IPS-NIHi7 (cell line): ENCODE results near the gene TOR3A.

Experiments used
- DNase-seq: peaks from one replicate; pipeline ENCODE4 v3.0.0; 2012; ENCODE audit warnings: mixed read lengths; ENCODE audit errors: extremely low spot score

The TOR3A gene

DNA sequence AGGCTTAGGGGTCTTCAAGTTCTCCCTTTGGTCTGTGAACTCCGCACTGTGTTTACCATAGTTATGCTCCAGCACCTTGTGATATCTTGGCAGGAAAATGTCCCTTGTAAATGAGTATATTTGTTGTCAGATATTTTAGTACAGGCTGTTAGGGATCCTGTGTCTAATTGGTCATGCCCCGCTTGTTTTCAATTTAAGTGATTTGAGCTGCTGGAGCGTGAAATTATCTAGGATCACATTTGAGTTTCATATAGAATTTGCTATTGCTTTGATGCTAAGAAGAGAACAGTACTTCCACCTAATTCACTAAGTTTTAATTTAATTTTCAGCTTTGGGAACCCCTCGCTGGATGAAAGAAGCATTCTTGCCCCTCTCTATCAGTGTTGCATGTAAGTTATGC is 15.4 kb upstream of the TOR3A start:
- no peak for DNase-seq

DNA sequence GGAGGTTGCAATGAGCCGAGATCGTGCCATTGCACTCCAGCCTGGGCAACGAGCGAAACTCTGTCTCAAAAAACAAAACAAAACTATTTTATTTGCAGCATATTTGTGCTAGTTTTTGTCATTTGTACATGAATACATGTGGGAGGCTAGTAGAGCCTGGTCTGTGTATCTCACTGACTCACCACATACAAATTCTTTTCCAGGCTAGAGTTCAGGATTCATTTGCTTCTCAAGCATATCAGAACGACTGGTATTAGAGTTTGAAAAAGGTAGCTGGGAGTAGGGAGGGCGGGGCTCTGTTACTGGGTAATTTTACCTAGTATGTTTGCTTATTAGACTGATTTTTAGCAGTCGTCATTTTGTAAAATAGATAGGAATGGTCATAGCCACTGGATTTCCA is 4.5 kb upstream of the TOR3A start:
- DNase-seq, result no peak

DNA sequence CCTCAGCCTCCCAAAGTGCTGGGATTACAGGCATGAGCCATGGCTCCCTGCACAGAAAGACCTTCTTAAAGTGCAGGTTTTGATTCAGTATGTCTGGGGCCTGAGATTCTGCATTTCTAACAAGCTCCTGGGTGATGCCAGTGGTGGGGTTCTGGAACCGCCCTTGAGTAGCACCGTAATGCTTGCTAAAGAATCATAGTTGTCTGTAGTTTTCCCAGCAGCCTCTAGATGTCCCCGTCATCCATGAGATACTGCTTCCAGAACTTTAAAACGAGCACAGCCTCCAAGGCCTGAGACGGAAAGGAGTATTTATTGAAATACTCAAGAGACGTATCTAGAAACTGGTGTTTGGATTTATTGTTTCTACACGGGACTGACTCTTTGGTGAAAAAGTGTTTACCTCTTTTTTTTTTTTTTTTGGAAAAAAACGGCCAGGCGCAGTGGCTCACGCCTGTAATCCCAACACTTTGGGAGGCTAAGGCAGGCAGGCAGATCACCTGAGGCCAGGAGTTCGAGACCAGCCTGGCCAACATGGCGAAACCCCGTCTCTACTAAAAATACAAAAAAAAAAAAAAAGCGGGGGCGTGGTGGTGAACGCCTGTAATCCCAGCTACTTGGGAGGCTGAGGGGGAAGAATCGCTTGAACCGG is 2.6 kb upstream of the TOR3A start:
- peak; percentile 69 for DNase-seq

DNA sequence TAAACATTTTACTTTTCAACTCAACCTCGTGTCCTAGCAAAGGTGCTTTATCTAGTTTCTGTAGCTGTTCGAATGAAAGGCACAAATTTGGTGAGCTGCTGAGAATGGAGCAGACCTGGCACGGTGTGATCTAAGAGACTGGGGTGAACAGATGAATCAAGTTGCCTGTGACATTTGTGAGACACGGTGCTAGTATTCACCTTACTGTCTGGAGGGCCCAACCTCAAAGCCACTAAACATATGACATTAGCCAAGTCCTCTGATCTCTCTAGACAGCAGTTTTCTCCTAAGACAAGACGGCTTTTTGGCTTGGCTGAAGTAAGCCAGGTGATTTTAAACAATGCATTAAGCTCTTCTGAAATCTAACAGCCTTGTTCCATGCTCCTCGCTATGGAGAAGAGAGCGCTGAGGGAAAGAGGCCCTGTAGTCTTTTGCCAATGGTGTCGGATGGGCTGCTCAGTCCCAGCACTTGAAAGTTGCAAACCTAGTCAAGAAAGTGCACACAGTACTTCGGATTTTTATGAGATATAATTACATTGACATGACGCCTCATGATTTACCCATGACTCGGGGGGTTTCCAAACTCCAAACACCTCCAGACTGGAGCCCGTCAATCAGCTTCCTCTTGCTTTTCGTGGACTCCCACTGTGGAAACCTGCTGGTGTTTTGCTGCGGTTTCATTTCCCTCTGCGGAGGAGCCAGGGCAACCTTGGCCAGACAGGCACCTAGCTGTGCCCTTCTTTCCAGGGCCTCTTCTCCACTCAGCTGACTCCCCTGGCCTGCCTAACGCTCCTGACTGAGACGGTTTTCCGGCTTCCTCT is 794 bp upstream of the TOR3A start:
- no peak for DNase-seq

DNA sequence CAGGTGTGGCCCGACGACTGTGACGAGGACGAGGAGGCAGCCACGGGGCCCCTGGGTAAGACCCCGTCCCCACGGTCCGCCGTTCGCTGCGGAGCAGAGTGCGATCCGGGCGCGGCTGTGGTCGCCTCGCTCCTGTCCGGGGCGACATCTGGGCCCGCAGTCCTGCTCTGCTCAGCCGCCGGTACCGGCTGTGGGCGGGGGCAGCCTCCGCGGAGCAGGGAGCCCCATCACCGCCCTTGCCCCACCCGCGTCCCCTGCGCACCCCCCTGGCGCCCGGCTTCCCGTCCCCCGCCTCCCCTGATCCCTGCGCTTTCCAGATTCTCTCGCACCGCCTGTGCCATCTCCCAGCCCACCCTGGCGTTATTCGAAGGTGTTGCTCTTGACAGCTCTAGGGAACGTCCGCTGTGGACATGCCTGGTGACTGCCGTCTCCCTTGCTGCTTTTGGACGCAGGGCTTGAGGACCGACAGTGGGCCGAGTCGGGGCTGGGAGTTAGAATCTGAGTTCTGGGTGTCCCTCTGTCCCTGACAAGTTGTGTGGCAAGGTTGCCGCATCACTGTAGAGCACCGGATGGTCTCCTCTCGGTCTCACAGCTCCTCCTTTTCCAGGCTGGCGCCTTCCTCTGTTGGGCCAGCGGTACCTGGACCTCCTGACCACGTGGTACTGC is 596 bp downstream of the TOR3A start:
- peak; percentile 50 for DNase-seq

DNA sequence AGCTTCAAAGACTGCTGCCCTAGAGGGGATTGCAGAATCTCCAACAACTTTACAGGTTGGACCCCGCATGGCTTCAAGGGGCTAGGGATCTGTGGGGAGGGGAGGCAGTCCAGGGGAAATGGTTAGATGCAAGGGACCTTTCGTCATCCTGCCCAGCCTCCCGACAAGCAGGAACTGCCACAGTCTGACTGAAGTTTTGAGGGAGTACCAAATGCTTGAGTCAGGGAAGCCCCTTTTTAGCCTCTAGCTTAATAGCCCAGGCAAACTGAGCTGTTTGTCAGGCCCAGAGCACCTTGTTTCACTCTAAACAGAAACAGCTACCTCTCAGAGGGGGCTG is 1.1 kb downstream of the TOR3A start:
- DNase-seq, result no peak

DNA sequence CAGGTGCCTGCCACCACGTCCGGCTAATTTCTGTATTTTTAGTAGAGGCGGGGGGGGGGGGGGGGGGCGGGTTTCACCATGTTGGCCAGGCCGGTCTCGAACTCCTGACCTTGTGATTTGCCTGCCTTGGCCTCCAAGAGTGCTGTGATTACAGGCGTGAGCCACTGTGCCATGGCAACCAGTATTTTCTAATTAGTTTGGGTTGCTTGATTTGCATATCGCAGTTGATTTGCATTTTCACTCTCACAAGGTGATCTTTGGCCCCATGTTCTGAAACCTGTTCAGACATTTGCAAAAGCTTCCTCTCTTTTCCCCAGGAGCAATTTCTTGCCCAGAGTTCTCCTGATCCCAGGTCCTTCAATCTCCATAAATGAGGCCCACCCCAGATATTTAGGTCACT is 1.7 kb downstream of the TOR3A start:
- DNase-seq, result no peak

DNA sequence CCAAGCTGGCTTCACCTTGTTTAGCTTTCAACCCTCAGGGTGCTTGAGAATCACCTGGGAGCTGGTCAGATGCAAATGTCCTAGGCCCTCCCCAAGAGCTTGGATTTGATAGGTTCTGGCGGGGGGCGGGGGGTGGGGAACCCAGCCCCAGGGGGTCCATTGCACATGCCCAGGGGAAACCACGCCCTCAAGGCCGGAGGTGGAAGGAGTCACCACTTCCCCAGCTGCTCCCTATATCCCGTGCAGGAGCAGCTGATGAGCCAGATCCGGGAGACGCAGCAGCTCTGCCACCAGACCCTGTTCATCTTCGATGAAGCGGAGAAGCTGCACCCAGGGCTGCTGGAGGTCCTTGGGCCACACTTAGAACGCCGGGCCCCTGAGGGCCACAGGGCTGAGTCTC is 5.8 kb downstream of the TOR3A start:
- peak; percentile 96 for DNase-seq

DNA sequence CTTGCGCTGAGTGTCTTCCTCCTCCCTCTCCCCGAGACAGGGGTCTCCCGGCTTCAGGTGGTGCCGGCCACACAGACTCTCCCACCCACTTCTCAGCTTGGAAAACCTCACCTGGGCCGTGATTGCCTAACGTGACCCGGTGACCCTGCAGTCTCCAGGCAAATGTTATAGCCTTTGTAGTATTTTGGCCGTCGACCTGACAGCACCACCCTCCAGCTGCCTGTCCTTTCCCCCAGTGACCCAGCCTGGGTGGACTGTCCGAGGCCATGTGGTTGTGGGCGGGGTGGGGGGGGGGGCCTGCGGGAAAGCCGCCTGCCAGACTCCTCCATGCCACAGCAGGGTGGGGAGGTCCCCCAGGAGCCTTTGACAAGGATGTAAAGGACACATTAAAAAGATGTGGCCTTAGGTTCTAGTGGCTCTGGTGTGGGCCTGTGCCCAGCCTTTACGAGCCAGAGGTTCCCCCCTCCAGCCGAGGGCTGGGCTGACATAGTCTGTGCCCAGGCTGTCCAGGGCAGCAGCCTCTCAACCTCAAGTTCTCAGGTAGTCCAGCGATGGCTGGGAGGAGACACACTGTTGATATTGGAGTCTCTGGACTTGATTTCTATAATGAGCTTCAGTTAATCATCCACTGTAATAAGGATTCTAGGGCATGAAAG is 8.1 kb downstream of the TOR3A start:
- no peak for DNase-seq

DNA sequence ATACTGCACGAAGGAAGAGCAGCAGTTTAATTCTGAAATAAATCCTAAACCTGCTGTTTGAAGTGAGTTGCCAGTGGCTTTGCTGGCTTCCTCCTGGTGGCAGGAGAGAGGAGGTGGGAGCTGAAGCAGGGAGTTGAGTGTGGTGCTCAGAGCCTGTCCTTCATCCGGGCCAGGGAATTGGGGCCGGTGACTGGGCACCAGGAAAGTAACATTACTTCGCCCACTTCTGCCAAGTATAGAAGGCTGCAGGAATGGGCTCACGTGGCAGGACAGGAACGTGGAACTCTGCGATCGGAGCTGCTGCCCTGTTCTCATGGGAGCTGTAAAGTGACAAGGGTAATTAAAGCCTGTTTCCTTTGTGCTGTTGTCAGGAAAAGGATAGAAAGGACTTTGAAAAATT is 8.7 kb downstream of the TOR3A start:
- no peak for DNase-seq

DNA sequence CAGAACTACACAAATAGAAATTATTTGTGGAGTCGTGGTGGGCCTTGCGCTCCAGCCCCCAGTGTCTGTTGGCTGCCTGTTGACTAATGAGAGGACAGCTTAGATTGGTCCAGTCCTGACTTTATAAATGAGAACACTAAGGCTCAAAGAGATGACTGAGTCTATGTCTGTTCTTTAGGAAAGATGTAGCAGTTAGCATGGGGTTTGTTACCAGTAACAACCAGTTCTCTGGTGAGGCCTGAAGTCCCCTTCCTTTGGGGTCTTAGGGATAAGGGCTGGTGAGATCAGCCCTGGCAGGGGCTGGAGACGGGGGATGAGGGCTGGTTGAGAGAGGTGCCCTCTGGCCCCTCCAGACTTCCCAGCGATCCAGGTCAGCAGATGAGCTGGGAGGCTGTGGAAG is 9.1 kb downstream of the TOR3A start:
- DNase-seq, result no peak

DNA sequence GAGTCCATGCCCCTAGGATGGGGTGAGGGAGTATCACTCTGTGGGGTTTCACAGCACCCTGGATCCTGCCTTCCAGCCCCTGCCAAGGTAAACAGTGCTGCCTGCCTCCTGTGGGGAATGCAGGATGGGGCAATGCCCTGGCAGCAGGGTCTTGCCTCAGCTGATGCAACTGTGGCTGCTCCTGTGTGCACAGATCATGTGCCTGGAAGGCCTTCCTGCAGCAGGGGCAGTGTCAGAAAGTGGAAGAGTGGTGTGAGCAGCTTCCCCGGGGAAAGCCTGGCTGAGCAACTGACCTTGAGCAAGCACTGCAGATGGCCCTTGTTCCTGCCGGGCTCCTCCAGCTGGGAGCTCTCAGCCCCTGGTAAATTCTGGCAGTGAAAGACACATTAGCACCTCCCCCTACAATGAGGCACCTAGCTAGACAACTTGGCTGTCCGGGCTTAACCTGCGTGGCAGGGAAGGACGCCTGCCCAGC is 9.9 kb downstream of the TOR3A start:
- no peak for DNase-seq

DNA sequence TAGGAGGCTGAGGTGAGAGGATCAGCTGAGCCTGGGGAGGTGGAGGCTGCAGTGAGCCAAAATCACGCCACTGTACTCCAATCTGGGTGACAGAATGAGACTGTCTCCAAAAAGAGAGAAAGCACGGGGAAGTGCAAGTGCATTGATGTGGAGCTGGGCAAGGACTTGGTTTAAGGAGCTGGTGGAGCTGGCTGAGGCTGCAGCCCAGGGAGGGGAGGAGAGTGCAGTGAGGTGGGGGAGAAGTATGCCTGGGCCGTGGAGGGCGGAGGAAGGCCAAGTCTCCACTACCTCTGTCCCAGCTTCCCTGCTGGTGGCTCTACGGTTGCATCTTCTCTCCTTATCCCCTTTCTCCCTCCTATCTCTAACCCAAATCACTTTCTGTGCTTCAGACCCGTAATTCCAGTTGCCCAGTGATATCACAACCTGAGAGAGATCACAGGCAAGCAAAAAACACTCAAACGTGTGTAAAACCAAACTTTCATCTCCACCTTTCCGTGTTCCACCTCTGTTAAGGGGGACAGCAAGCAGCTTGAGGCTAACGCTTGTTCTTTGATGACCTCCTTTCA is 11.1 kb downstream of the TOR3A start:
- no peak for DNase-seq

DNA sequence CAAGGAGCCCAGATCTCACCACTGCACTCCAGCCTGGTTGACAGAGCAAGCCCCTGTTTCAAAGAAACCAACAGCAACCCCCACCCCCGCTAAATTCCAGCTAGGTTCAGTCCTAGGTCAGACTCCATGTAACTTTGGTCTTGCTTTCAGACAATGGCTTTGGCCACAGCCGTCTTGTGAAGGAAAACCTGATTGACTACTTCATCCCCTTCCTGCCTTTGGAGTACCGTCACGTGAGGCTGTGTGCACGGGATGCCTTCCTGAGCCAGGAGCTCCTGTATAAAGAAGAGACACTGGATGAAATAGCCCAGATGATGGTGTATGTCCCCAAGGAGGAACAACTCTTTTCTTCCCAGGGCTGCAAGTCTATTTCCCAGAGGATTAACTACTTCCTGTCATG is 12.9 kb downstream of the TOR3A start:
- no peak for DNase-seq

DNA sequence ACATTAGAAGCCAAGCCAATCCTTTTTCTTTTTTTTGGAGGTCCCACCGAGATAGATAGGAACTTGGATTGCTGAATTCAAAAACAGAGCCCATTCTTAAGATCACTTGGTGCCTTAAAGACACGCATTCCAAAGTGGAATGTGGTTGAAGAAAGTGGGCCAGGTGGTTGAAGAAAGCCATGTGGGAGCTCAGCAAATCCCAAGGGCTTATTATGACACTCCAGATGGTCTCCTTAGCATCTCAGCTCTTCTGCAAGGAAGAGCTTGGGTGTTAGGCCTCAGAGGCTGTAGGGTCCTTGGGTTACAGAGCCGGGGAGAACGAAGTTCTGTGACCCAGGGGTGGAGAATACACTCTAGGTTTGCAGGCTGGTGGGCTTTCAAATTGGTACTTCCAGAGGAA is 13.5 kb downstream of the TOR3A start:
- DNase-seq, result no peak

DNA sequence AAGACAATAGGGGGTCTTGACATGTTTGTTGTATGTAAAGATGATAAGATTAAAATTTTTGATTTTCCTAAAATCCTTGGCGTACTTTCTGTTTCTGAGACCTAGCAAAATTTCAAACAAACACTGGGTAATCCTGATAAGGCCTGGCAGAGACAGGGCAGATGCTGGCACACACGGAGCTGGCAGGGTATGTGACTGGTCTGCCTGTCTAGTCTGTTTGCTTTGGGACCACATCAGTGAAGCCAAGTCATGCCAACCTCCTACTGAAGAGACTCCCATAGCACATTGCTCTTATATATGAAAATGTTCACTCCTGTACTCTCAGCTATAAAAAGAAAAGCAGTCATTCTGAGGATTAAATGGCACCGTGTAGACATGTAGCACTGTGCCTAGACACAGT is 14.1 kb downstream of the TOR3A start:
- DNase-seq, result no peak

DNA sequence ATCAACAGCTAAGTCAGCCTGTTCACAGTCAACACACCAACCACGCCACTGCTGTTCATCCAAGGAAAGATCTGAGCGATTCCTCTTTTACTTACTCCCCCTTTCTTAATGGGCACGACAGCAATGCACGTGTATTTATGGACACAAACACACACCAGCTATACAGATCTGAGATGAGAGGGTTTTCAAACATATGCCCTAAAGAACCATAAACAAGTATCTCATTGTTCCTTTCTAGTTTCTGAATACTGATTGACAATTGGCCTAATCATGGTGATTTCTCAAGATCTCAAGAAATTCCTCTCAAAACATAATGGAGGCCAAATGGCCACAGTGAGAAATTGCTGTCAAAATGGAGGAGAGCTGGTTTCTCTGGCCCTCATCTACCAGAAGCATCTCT is 18.0 kb downstream of the TOR3A start:
- DNase-seq, result no peak

DNA sequence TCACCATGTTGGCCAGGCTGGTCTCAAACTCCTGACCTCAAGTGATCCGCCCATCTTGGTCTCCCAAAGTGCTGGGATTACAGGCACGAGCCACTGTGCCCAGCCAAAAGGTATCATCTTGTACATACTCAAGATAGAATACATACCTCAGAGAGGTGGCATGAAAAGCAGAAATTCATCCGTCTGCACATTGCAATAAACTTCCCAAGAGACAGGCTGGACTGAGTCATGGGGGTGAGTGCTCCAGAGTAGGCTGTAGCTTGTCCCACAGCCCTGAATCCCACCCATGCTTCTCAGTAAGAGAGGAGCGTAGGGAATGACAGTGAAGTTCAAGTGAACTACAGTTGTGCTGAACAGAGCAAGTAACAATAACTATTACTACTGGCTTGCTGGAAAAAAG is 19.7 kb downstream of the TOR3A start:
- DNase-seq, result no peak

DNA sequence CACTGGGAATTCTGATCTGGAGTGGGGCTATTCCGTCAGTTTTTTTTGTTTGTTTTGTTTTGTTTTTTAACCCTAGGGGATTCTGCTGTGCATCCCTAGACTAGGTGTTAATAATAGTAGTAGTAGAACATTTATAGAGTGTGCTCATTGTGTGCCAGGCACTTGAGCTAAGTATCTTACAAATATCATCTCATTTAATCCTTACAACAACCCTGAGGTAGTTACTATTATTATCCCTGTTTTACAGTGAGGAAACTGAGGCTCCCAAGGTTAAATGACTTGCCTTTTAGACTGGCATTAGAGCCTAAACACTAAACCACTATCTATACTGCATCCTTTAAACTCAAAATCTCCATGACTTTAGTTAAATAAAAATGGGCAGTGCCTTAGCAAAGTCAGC is 22.1 kb downstream of the TOR3A start:
- no peak for DNase-seq

DNA sequence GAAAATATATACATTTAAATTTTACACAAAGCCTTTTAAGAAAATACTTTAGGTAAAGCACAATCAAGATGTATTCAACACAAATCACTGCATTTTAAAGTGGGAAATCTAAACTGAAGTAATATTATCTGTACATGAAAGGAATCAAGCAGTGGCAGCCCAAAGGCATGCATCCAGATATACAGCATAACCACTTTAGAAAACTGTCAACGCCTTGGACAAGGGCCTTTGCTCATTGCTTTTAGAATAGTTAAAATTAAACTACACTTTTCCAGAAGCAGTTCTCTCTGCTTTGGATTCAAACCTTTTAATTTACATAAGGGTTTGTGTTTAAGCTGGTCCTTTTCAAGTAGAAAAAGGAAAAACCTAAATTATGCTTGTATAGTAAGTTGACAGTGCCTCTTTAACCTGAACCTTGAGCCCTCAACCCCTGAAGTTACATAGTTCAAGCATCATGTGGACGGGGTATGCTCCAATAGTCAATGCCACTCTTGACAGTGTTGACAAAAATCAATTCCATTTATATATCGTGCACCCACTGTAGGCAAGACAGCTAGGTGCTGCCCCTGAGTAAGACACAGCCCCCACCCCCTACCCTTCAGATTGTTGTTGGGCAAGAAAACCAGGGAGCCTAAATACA is 22.9 kb downstream of the TOR3A start:
- no peak for DNase-seq

DNA sequence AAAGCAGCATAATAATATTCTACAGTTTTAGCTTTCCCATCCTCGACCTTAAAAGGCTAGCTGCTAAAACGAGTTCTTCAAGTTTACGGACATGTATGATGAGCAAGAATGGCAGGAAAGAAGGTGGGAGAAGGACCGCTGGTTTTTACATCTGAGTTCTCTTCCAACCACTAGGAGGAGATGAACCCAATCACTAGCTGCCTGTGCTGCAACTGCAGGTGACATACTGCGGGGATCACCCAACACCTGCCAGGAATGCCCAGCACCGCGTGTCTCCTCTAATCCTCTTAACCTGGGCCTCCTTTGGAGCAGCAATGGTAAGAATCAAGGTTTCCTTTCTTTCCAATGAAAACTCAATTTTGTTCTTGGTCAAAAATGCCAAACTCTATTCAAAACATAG is 23.5 kb downstream of the TOR3A start:
- peak; percentile 88 for DNase-seq
